ENCODE data around the gene NR2C1.

NR2C1 gene

GRCh38 chr12:95083938-95084337 is 10.5 kb upstream of the NR2C1 start:
- no peak for DNase-seq (ENCODE audit: low read depth)

- DNase-seq (ENCODE audit: low read depth) = no peak
These were observed 10.1 kb upstream of the NR2C1 start for GRCh38 chr12:95083471-95083870.

- DNase-seq (ENCODE audit: low read depth) = no peak
These were observed 3.9 kb upstream of the NR2C1 start for GRCh38 chr12:95077341-95077740.

DNA sequence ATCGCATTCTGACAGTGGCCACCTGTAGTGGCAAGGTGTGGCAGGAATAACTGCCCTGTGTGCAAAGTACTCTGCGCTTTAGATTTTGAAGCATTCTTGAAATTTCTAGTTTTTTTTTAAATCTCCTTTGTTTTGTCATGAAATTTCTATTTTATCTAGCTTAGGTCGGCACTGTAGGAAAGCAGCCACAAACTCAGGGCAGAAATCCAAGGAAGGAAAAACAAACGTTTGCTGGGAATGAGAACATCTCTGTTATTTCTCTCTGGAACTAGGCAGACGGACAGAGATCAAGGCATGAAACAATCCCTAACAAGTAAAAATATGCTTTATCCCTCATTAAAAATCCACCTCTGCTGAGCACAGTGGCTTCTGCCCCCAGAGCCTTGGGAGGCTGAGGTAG is 1.3 kb upstream of the NR2C1 start:
- no peak for DNase-seq (ENCODE audit: low read depth)

DNA sequence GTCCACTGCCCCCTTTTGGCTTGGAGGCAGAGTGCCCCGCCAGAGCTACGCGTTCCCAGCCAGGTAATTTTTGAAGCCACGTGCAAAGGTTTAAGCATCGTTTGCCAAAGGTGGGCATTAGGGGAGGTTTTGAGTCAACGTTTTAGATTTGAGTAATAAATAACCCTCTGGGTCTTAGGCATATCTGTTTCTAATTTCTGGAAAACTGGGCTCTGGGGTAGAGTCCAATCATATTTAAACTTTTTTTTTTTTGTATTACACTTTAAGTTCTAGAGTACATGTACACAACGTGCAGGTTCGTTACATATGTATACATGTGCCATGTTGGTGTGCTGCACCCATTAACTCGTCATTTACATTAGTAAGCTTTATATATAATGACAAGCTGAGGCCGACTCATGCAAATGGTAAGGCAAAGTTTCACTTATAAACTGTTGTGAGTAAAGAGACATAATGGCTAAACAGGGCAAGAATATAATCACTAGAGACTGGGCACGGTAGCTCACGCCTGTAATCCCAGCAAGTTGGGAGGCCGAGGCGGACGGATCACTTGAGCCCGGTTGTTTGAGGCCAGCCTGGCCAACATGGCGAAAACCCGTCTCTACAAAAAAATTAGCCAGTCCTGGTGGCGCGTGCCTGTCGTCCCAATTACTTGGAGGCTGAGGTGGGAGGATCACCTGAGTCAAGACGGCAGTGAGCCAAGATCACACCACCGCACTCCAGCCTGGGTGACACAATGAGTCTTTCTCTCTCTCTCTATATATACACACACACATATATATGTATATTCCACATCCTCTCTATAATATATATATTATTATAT is 491 bp upstream of the NR2C1 start:
- DNase-seq (ENCODE audit: low read depth) = no peak

DNA sequence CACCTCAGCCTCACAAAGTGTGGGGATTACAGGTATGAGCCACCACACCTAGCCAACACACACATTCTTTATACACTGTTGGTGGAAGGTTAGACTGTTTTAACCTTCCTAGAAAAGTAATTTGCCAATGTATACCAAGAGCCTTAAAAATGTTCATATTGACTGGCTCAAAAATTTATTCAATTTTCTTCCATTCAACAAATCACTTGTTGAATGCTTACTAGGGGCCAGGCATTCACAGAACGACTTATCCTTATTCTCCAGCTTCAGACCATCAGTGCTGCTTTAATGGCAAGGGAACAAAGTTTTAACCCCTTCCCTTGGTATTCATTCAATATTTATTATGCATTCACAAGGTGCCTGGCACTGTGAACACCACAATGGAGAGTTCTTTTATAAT is 3.0 kb downstream of the NR2C1 start:
- no peak for DNase-seq (ENCODE audit: low read depth)

DNA sequence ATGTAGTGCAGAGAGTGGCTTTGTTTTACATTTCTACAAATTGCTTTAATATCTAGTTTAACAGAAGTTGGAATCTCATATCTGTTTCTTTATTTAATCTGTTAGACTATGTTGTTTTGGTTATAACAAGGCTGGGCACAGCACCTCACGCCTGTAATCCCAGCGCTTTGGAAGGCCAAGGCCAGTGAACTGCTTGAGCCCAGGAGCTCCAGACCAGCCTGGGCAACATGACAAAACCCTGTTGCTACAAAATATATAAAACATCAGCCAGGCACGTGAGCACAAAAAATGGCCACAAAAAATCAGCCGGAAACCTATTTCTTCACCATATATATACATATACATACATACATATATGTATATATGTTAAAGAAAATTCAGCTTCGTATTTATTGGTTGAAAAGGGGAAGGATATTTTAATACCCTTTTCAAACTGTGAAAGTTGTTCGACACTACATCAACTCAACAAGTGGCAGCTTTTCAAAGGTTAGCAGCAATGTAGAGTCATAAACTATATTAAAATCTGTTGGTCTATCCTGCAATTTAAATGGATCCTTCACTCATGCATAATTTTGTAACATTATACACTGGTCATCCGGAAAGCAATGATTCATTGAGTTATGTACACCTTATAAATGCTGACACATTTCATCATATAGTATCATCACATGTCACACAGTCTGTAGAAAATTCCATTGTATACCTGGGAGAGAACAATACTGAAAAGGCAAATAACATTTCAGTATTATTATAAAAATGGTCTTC is 7.1 kb downstream of the NR2C1 start:
- DNase-seq (ENCODE audit: low read depth) = no peak

- DNase-seq (ENCODE audit: low read depth) = no peak
These were observed 12.5 kb downstream of the NR2C1 start for GRCh38 chr12:95060951-95061350.

- no peak for DNase-seq (ENCODE audit: low read depth)
These were observed 13.4 kb downstream of the NR2C1 start for GRCh38 chr12:95059984-95060383.

GRCh38 chr12:95057424-95057823 is 16.0 kb downstream of the NR2C1 start:
- no peak for DNase-seq (ENCODE audit: low read depth)

DNA sequence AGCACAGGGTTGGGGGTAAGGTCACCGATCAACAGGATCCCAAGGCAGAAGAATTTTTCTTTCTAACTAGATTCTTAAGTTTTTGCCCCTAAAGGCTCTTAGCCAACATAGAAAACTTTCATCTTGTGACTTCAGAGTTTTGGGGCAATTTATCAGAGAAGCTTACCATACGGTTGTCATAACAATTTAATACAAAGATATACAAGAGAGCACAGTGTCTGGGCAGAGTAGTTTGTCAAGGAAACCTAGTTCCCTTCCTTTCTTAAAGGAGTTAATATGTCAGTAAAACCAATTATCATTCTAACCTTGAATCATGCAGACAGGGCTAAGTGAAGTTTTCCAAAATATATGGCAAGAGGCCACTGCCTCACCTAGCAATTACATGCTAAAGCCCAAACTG is 18.4 kb downstream of the NR2C1 start:
- no peak for DNase-seq (ENCODE audit: low read depth)

DNA sequence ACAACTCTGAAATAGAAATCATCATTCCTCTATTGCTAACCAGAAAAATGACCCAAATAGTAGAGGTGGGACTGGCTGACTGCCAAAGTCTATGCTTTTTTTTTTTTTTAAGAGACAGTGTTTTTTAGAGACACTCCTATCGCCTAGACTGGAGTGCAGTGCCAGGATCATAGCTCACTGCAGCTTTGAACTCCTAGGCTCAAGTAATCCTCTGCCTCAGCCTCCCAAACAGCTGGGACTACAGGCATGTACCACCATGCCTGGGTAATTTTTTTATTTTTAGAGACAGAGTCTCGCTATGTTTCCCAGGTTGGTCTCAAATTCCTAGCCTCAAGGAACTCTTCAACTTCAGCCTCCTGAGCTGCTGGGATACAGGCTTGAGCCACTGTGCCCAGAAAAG is 19.2 kb downstream of the NR2C1 start:
- no peak for DNase-seq (ENCODE audit: low read depth)

GRCh38 chr12:95051241-95051640 is 22.2 kb downstream of the NR2C1 start:
- no peak for DNase-seq (ENCODE audit: low read depth)

DNA sequence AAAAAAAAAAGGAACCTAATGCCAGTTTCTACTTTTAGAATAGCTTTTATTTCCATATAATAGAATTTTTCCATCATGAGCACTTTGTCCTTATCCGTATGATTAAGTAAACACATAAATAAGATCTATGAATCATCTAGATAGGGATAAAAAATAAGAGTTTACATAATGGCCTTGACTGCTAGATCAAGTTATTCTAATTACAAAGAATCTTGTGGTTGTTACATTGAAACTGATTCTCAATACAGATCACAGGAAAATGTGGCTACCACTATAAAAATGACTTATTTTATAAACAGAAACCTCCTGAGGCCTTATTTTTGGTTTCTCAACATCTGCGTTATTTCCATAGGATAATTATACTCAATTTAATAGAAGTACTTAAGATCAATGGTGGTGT is 35.5 kb downstream of the NR2C1 start:
- no peak for DNase-seq (ENCODE audit: low read depth)

- no peak for DNase-seq (ENCODE audit: low read depth)
These were observed 38.7 kb downstream of the NR2C1 start for GRCh38 chr12:95034750-95035149.

- DNase-seq (ENCODE audit: low read depth) = no peak
These were observed 50.9 kb downstream of the NR2C1 start for GRCh38 chr12:95022477-95022876.

GRCh38 chr12:95017482-95017881 is 55.9 kb downstream of the NR2C1 start:
- no peak for DNase-seq (ENCODE audit: low read depth)

DNA sequence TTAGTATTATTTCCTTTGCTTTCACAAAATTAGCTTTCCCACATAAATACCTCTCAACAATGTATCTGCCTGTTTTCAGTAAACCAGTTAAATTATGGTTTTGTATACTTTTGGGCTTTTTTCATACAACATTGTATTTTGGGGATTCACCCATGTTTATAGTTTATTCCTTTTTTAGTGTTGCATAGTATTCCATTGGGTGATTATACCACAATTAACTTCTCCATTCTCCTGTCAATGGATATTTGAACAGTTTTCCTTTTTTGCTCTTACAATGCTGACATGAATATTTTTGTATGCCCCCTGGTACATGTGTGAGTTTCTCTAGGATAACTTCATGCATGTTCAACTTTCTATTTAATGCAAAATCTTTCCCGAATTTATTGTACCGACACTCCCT is 57.3 kb downstream of the NR2C1 start:
- DNase-seq (ENCODE audit: low read depth) = no peak

- DNase-seq (ENCODE audit: low read depth) = no peak
These were observed 58.9 kb downstream of the NR2C1 start for GRCh38 chr12:95014554-95014953.

GRCh38 chr12:95006206-95006605 is 67.2 kb downstream of the NR2C1 start:
- no peak for DNase-seq (ENCODE audit: low read depth)

- DNase-seq (ENCODE audit: low read depth) = no peak
These were observed 68.8 kb downstream of the NR2C1 start for GRCh38 chr12:95004610-95005009.

GRCh38 chr12:95003921-95004272 is 69.5 kb downstream of the NR2C1 start:
- no peak for DNase-seq (ENCODE audit: low read depth)

DNA sequence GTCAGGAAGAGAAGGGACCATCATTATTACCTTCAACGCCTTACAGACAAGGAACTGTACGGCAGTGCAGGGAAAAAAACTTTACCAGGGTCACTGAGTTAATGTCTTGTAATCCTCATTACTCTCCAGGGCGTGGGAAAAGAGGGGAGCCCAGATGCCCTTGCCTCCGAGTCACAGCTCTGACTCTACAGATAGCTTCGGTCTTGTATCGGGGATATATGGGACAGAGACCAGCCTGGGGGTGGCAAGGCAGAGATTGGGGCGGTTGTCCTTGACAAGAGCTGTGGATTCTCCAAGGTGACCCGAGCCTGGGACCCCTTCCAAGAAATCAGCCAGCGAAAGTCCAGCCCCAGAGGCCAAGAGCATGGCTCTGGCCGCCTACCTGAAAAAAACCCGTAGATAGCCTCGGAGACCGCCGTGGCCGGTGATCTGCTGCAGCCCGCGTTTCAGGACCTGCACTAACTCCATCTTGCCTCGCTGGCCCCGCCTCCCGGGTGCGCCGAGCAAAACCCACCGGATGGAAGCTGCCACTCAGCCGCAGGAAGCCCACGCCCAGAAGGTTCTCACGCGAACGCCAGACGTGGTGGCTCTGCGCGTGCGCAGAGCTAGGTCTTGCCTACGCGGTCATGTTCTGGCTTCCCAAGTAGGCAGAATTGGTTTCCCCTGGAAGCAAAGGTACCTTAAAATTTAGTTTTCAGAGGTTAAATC is 70.1 kb downstream of the NR2C1 start, which contains the start of gene NDUFA12:
NDUFA12 (minus strand) TSS at position 485 of the 708 bp plus-strand sequence; CDS start at position 468, 17 bp downstream.
- DNase-seq (ENCODE audit: low read depth) = peak; percentile 84

Data from HS-27A (cell line).